Skin epidermis (tissue), 12 donors: ENCODE results near the gene MORN5.
"Not testable (repeated sequence)": the region's sequence is repeated elsewhere in the genome, so short reads cannot be mapped to it uniquely, and the experiment has no call there.

Experiments used
- H3K27ac ChIP-seq, 21 experiments: fragments of 200-600 bp; sonication (generic) in 11 of 21; one replicate each; pipeline ENCODE4 v1.5.0; 2020; ENCODE audit warnings: mild to moderate bottlenecking in 3 of 21, inconsistent platforms in 2 of 21, moderate library complexity in 2 of 21
- H3K4me3 ChIP-seq, 7 experiments: fragments of 200-600 bp; sonication (generic) in 2 of 7; one replicate each; pipeline ENCODE4 v1.5.0; 2020; ENCODE audit warnings: inconsistent platforms in 2 of 7, mild to moderate bottlenecking in 2 of 7, moderate library complexity in 1 of 7

Gene MORN5

GRCh38 chr9:122159026-122159924 is at the start of gene MORN5, which contains the start of gene NDUFA8:
MORN5 (plus strand) TSS chr9:122159908; CDS start chr9:122159973, 65 bp downstream.
NDUFA8 (minus strand) TSS chr9:122159779; CDS start chr9:122159677, 102 bp downstream.
- Histone ChIP-seq H3K27ac (peak within 1 kb of the TSS; percentile 77 to 99 (median 91)), H3K4me3 (peak within 1 kb of the TSS; percentile 77 to 97 (median 86))

GRCh38 chr9:122110100-122110833 is 49.4 kb upstream of the MORN5 start:
- Histone ChIP-seq H3K27ac (no peak overlapping the region), H3K4me3 (no peak overlapping the region)

- H3K27ac ChIP-seq = no peak overlapping the region
- no peak overlapping the region for H3K4me3 ChIP-seq
Observed at GRCh38 chr9:122111413-122112085, 48.2 kb upstream of the MORN5 start.

- no peak overlapping the region for H3K27ac ChIP-seq
- H3K4me3 ChIP-seq = no peak overlapping the region
Observed at GRCh38 chr9:122112238-122112637, 47.5 kb upstream of the MORN5 start.

GRCh38 chr9:122113574-122113973 is 46.1 kb upstream of the MORN5 start:
- no peak overlapping the region for H3K27ac ChIP-seq

GRCh38 chr9:122115176-122116035 is 44.3 kb upstream of the MORN5 start:
- no peak overlapping the region for H3K27ac ChIP-seq
- H3K4me3 ChIP-seq = no peak overlapping the region

More at GRCh38 chr9:122113574-122113973, 46.1 kb upstream of the MORN5 start:
- H3K4me3 ChIP-seq = no peak overlapping the region

GRCh38 chr9:122116040-122116439 is 43.7 kb upstream of the MORN5 start:
- no peak overlapping the region for H3K4me3 ChIP-seq

GRCh38 chr9:122116448-122117173 is 43.1 kb upstream of the MORN5 start:
- H3K27ac ChIP-seq = no peak overlapping the region

More at GRCh38 chr9:122116040-122116439, 43.7 kb upstream of the MORN5 start:
- no peak overlapping the region for H3K27ac ChIP-seq

GRCh38 chr9:122117241-122117640 is 42.5 kb upstream of the MORN5 start:
- H3K27ac ChIP-seq, H3K4me3 ChIP-seq: not testable (repeated sequence)

More at GRCh38 chr9:122116448-122117173, 43.1 kb upstream of the MORN5 start:
- H3K4me3 ChIP-seq = no peak overlapping the region

- Histone ChIP-seq H3K27ac (no peak overlapping the region), H3K4me3 (no peak overlapping the region)
Observed at GRCh38 chr9:122118343-122119165, 41.2 kb upstream of the MORN5 start.

GRCh38 chr9:122119166-122119521 is 40.6 kb upstream of the MORN5 start:
- H3K4me3 ChIP-seq = no peak overlapping the region
- no peak overlapping the region for H3K27ac ChIP-seq

GRCh38 chr9:122119721-122120120 is 40.0 kb upstream of the MORN5 start:
- H3K4me3 ChIP-seq = no peak overlapping the region
- no peak overlapping the region for H3K27ac ChIP-seq

- no peak overlapping the region for H3K27ac ChIP-seq
- H3K4me3 ChIP-seq = no peak overlapping the region
Observed at GRCh38 chr9:122120316-122121071, 39.2 kb upstream of the MORN5 start.

GRCh38 chr9:122121391-122121790 is 38.3 kb upstream of the MORN5 start:
- H3K27ac ChIP-seq = no peak overlapping the region
- no peak overlapping the region for H3K4me3 ChIP-seq

- Histone ChIP-seq H3K4me3 (no peak overlapping the region), H3K27ac (no peak overlapping the region)
Observed at GRCh38 chr9:122121931-122122330, 37.8 kb upstream of the MORN5 start.

GRCh38 chr9:122122468-122122867 is 37.2 kb upstream of the MORN5 start:
- H3K4me3 ChIP-seq = no peak overlapping the region
- no peak overlapping the region for H3K27ac ChIP-seq
